Choroid plexus epithelial cell (primary cell): ENCODE data around the gene GNL2.

Source experiments
- DNase-seq: peaks from one replicate; pipeline ENCODE4 v3.0.0-alpha.2; 2010; ENCODE audit warnings: low read depth
- H3K4me3 ChIP-seq: 2 replicates; pipeline ENCODE4 v1.5.1; 2011; ENCODE audit warnings: low read depth, mild to moderate bottlenecking, control low read depth, low read length, moderate library complexity
- TF ChIP-seq, protein P1 (sequence below): conservative IDR thresholded peaks from 2 replicates; pipeline ENCODE4 v1.5.1; 2011; ENCODE audit warnings: low read depth, mild to moderate bottlenecking, control low read depth, inconsistent platforms, low read length, moderate library complexity

Gene GNL2

DNA sequence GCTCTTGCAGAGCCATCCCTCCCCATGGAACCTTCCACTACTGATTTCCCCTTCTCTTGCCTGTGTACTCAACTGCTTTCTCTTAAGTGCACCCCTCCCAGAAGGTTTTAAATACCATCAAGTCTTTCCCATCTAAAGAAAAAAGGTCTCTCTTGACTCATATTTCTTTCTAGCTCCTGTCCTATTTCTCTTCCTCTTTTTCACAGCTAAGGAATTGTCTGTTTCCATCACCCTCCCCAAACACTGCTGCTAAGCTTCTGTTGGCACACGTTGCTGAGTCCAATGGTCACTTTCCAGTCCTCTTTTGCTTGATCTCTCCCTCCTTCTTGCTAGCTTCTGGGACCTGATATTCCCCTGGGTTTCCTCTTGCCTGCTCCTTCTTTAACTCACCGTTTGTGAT lies 13.3 kb upstream of the GNL2 start:
- DNase-seq, result no peak
- TF ChIP-seq, protein P1, sequence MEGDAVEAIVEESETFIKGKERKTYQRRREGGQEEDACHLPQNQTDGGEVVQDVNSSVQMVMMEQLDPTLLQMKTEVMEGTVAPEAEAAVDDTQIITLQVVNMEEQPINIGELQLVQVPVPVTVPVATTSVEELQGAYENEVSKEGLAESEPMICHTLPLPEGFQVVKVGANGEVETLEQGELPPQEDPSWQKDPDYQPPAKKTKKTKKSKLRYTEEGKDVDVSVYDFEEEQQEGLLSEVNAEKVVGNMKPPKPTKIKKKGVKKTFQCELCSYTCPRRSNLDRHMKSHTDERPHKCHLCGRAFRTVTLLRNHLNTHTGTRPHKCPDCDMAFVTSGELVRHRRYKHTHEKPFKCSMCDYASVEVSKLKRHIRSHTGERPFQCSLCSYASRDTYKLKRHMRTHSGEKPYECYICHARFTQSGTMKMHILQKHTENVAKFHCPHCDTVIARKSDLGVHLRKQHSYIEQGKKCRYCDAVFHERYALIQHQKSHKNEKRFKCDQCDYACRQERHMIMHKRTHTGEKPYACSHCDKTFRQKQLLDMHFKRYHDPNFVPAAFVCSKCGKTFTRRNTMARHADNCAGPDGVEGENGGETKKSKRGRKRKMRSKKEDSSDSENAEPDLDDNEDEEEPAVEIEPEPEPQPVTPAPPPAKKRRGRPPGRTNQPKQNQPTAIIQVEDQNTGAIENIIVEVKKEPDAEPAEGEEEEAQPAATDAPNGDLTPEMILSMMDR, result no peak
- no peak overlapping the region for H3K4me3 ChIP-seq

DNA sequence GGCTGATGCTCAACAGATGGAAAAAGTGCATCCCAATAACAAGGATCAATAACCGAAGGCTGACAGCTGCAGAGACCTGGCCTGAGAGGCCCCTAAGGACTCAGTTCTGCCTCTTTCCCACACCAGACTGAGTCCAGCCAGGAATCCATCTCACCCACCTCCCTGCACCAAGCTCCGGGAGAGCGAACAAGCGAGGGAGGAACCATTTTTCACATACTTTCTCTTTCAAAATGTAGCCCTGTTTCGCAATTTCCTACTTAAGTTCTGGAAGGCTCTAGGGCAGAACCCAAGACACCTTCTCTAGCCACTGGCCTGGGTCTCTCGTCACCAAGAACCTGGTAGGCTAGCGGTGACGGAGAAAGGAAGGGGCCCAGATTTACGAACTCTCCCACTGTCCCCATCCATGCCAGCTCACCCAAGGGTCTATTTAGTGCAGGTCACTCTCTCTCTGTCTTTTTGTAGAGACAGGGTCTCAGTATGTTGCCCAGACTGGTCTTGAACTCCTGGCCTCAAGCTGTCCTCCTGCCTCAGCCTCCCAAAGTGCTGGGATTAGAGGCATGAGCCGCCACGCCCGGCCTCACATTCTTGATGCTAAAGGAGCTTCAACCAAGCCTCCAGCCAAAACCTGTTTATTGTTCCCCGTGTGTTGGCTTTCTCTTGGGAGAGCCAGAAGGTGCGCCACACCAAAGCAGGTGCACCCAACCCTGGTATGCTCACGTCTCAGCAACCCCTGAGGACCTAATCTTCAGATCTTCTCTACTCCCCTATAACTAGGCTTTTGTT lies 10.9 kb upstream of the GNL2 start:
- TF ChIP-seq, protein P1, result no peak
- H3K4me3 ChIP-seq, result no peak overlapping the region
- DNase-seq, result peak; percentile 62

DNA sequence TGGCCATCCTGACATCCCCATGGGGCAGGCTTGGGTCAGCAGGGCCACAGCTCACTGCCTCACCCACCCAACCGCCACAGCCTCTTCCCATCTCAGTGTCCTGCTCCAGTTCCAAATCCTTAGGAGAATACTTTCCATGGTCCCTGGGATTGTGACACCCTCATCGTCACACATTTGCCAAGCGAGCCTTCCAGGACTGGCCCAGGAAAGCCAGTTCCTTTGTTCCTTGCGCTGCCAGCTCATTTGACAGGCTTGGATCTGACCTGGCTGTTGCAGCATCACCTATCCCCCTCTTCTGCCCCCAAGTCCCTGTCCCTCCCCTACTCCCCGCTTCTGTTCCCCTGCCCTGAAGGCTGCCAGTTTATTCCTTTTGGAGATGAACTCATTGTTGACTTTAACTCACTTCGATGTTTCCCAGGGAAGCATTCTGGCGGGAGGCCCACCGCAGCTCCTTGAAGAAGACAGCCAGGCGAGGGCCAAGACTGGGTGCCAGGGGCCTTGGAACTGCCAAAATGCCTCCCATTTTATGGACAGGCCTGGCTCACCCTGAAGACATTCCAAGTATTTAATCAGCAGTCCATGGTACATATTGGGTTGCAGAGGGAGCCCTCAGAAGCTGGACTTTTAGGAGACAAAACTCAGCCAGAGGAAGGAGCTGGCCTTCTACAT lies 10.2 kb upstream of the GNL2 start:
- DNase-seq, result peak; percentile 1
- H3K4me3 ChIP-seq, result no peak overlapping the region
- TF ChIP-seq, protein P1, result no peak

DNA sequence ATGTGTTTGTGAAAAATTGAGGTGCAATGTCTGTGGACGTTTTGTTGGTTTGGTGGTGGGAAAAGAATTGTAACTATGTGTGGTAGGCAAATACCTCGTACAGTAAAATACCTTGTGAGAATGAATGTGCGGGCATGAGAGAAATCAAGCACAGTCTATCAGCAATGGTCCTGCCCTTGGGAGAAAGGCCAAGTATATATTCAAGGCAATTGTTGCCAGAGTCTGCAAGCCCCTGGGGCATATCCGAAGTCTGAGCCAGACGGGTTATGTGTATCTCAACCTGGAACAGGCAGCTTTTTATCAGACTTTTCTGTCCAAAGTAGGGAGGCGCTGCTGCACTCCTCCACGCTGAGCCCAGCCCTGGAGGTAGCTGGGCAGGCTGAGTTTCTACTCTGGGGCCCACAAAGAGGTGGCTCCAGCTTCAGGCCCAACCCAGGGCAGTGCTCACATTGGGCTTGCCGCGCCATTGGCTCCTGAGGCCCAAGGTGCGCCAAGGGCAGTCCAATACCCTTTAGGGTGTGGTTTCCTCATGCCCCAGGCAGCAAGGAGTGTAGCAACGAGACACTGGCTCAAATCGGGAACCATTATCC lies 9.4 kb upstream of the GNL2 start:
- no peak for DNase-seq
- TF ChIP-seq, protein P1, result no peak
- no peak overlapping the region for H3K4me3 ChIP-seq

DNA sequence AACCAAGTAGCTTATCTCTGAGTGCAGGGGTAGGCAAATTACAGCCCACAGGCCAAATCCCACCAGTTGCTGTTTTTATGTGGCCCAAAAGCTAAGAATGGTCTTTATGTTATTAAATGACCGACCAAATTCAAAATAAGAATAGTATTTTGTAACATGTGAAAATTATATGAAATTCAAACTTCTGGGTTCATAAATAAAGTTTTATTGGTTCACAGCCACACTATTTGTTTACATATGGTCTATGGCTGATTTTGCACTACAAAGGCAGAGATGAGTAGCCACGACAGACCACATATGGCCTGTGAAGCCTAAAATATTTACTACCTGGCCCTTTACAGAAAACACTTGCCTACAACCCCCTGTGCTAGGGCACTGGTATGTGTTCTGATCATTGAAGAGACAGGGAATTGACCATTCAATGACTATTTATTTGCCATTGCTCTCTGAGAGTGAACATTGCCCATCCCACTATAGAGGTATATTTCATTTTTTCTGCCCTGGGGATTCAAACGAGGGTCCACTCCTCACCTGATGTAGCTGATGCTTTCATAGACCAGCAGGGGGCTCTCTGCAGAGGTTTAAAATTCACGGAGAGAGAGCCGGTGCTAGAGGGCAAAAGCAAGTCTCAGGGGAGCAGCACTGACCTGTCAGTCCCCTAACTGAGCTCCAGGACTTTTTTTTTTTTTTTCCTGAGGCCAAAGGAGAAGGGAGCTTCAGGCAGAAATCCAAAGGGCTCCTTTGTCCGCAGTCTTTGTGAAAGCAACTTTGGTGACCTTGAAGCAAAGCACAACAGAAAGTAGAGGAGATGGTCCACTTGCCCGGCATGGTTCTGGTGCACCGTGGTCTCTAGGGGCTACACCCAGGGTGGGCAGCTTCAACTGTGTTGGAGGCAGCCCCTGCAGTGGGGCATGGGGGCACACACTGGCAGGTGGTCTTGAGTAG lies 7.3 kb upstream of the GNL2 start:
- peak; percentile 50 for DNase-seq
- TF ChIP-seq, protein P1, result peak; percentile 84

DNA sequence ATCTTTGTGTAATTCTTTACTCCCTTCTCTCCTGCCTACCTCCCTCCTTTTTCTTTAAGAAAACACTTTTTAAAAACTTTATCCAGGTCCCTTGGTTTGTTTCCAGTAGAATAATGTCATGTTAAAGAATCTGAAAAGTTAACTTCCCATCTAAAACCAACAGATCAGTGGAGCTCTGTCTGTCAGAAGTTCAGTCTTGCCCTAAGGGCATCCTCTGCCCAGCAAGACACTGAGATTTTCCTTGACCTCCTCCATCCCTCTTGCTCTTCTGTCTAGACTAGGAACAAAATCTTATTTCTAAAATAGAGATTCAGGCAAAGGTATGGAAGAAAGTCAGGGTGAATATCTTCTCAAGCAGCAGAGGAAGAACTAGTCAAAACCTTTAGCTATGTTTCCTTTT lies 5.7 kb upstream of the GNL2 start:
- no peak overlapping the region for H3K4me3 ChIP-seq
- TF ChIP-seq, protein P1, result no peak
- no peak for DNase-seq

More for the DNA sequence above, 7.3 kb upstream of the GNL2 start:
- H3K4me3 ChIP-seq, result no peak overlapping the region
